Karpas-422 (cell line): ENCODE results near the gene PTPRD. TPM values are rescaled to one million over a fixed set of nuclear protein-coding genes. Genes with fewer than 3 reads are reported as not detected.

Experiments
- DNase-seq: peaks from one replicate; pipeline ENCODE4 v3.0.0-alpha.2; 2015
- H2AFZ ChIP-seq: fragments of 200-600 bp; sonication (generic); 2 replicates; pipeline ENCODE4 v1.6.1; 2014; ENCODE audit warnings: antibody characterized with exemption, low read length, mixed read lengths
- H3K27ac ChIP-seq: fragments of 200-600 bp; sonication (generic); 2 replicates; pipeline ENCODE4 v1.5.1; 2014; ENCODE audit warnings: mild to moderate bottlenecking, low read length, moderate library complexity
- H3K27me3 ChIP-seq: fragments of 200-600 bp; sonication (generic); 2 replicates; pipeline ENCODE4 v1.6.1; 2014; ENCODE audit warnings: low read length, mixed read lengths
- H3K36me3 ChIP-seq: fragments of 200-600 bp; sonication (generic); 2 replicates; pipeline ENCODE4 v1.6.1; 2014; ENCODE audit warnings: low read length, mixed read lengths; ENCODE audit not compliant: insufficient read depth
- H3K4me1 ChIP-seq: fragments of 200-600 bp; sonication (generic); 2 replicates; pipeline ENCODE4 v1.6.1; 2014; ENCODE audit warnings: mild to moderate bottlenecking, low read length, mixed read lengths
- H3K4me2 ChIP-seq: fragments of 200-600 bp; sonication (generic); 2 replicates; pipeline ENCODE4 v1.6.1; 2014; ENCODE audit warnings: low read length, low read depth, mild to moderate bottlenecking; ENCODE audit not compliant: poor library complexity, severe bottlenecking
- H3K4me3 ChIP-seq: fragments of 200-600 bp; sonication (generic); 2 replicates; pipeline ENCODE4 v1.5.1; 2014; ENCODE audit warnings: mild to moderate bottlenecking, antibody characterized with exemption, low read length, mixed read lengths
- H3K79me2 ChIP-seq: fragments of 200-600 bp; sonication (generic); 2 replicates; pipeline ENCODE4 v1.6.1; 2014; ENCODE audit warnings: mild to moderate bottlenecking, low read length, mixed read lengths
- H3K9ac ChIP-seq: fragments of 200-600 bp; sonication (generic); 2 replicates; pipeline ENCODE4 v1.6.0; 2014; ENCODE audit warnings: low read length
- H3K9me2 ChIP-seq: fragments of 200-600 bp; sonication (generic), shearing (Covaris generic); replicated peaks from 2 replicates; pipeline ENCODE4 v1.6.0; 2014; ENCODE audit warnings: mild to moderate bottlenecking, low read length, moderate library complexity; ENCODE audit not compliant: insufficient read depth
- H3K9me3 ChIP-seq: fragments of 300-700, 200-600 bp; sonication (generic); 2 replicates; pipeline ENCODE4 v1.6.1; 2014; ENCODE audit warnings: low read length, mixed read lengths
- H4K20me1 ChIP-seq: fragments of 200-600 bp; sonication (generic); 2 replicates; pipeline ENCODE4 v1.6.1; 2014; ENCODE audit warnings: mild to moderate bottlenecking, antibody characterized with exemption, low read length, low read depth; ENCODE audit not compliant: insufficient read depth
- total RNA-seq: library from RNA; depleted of rRNA; stranded (reverse); fragments of >200 nt; shearing (Covaris generic); gene quantifications from 2 replicates; pipeline ENCODE4 v1.2.3, GENCODE V29; 2014; ENCODE audit warnings: low replicate concordance

PTPRD gene
- total RNA-seq, 1 experiment from 2014 or later, result 0.63 TPM

- H3K79me2 ChIP-seq, result no peaks in the 10 kb centered on the region
- no peak overlapping the region for H3K4me3 ChIP-seq
- no peaks in the 10 kb centered on the region for H3K4me1 ChIP-seq
- H4K20me1 ChIP-seq, result no peaks in the 10 kb centered on the region
- no peaks in the 10 kb centered on the region for H3K27me3 ChIP-seq
- no peak overlapping the region for H3K27ac ChIP-seq
- H2AFZ ChIP-seq, result no peak overlapping the region
- no peaks in the 10 kb centered on the region for H3K36me3 ChIP-seq
- H3K9me2 ChIP-seq, result no peaks in the 10 kb centered on the region
- H3K4me2 ChIP-seq, result no peak overlapping the region
- no peak overlapping the region for H3K9ac ChIP-seq
- DNase-seq, result no peak
- peaks cover 9% of the 10 kb centered on the region; the same call in 1 of the 2 replicates for H3K9me3 ChIP-seq
These were observed 997.7 kb downstream of the PTPRD start for GRCh38 chr9:9615086-9615485.

DNA sequence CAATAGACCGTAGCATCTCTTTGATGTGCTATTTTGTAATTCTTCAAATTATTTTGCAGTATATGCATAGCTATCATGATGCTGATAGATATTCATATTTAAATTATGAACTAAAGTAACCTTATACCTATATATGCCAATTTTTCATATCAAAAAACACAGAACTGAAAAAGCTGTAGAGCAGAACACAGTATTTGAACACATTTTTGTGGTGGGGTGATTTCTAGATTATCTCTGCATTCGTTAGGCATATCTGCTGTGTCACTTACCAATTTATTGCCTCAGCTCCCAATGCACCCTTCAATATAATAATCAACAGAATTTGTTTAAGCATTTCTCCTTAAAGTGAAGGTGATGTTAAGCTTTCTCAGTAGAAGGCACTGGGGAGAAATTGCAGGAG lies 998.2 kb downstream of the PTPRD start:
- Histone ChIP-seq H3K4me2 (no peak overlapping the region), H3K9me2 (no peaks in the 10 kb centered on the region), H3K79me2 (no peaks in the 10 kb centered on the region), H4K20me1 (no peaks in the 10 kb centered on the region), H3K9ac (no peak overlapping the region), H2AFZ (no peak overlapping the region), H3K36me3 (no peaks in the 10 kb centered on the region), H3K4me1 (no peaks in the 10 kb centered on the region), H3K4me3 (no peak overlapping the region), H3K27me3 (no peaks in the 10 kb centered on the region), H3K9me3 (peaks cover 9% of the 10 kb centered on the region; the same call in 1 of the 2 replicates), H3K27ac (no peak overlapping the region)
- DNase-seq, result no peak

DNA sequence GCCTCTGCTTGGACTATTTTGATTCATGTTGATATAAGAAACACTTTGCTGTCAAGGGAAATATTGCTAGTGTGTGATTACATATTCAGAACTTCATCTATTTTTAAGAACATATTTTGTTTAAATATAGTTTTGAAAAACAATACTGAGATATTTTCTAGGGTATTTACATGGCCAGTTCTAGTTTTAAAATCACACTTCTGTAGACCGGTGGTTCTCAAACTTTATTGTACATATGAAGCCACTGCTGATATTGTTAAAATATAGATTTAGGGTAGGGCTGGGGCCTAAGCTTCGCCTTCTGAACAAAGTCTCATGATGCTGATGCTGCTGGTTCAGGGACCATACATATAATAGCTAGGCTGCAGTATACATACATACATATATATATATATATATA lies 1000.0 kb downstream of the PTPRD start:
- Histone ChIP-seq H2AFZ (no peak overlapping the region), H3K27me3 (no peaks in the 10 kb centered on the region), H3K27ac (no peak overlapping the region), H3K9me3 (peaks cover 5% of the 10 kb centered on the region; the same call in 1 of the 2 replicates), H3K4me2 (no peak overlapping the region), H3K79me2 (no peaks in the 10 kb centered on the region), H3K4me3 (no peak overlapping the region), H4K20me1 (no peaks in the 10 kb centered on the region), H3K9me2 (no peaks in the 10 kb centered on the region), H3K36me3 (no peaks in the 10 kb centered on the region), H3K4me1 (no peaks in the 10 kb centered on the region), H3K9ac (no peak overlapping the region)
- no peak for DNase-seq

DNA sequence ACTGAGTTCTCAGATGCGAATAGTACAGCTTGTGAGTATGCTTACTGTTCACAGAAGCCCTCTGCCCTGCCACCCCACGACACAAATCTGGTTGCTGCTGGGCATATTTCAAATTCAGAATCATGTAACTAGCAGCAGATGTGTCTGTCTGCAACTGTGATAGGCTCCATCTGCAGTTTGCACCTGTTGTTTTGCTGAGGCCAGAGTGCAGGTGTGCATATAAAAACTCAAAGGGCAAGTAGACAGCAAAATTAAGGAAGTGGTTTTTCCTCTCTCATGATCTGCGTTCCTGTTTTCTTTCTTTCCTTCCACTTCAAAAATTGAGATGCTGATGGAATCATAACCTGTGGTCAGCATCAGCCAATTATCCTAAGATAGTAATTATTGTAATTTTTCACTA lies 1000.5 kb downstream of the PTPRD start:
- Histone ChIP-seq H3K4me1 (no peaks in the 10 kb centered on the region), H4K20me1 (no peaks in the 10 kb centered on the region), H3K27ac (no peak overlapping the region), H2AFZ (no peak overlapping the region), H3K4me3 (no peak overlapping the region), H3K9ac (no peak overlapping the region), H3K9me2 (no peaks in the 10 kb centered on the region), H3K4me2 (no peak overlapping the region), H3K9me3 (peaks cover 5% of the 10 kb centered on the region; the same call in 1 of the 2 replicates), H3K36me3 (no peaks in the 10 kb centered on the region), H3K79me2 (no peaks in the 10 kb centered on the region), H3K27me3 (no peaks in the 10 kb centered on the region)
- no peak for DNase-seq

DNA sequence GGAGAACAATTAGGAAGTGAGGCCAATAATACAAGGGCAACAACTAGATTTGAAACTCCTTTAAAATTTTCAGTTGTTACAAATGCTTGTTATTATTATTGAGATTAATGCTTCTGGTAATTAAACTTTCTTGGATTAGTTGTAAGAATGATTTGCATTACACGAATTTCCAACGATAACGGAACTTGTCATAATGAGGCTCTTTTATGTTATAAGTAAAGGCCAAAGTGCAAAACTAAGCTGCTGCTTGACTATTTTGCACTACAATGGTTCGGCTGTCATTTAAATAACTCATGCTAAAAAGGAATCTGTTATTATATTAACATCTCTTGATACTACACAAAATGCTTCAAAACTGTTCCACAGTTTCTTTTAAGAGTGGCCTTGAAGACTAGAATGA lies 1007.1 kb downstream of the PTPRD start:
- no peak overlapping the region for H3K27ac ChIP-seq
- H3K4me2 ChIP-seq, result no peak overlapping the region
- H4K20me1 ChIP-seq, result no peaks in the 10 kb centered on the region
- no peak overlapping the region for H3K9ac ChIP-seq
- no peaks in the 10 kb centered on the region for H3K4me1 ChIP-seq
- H3K27me3 ChIP-seq, result no peaks in the 10 kb centered on the region
- H2AFZ ChIP-seq, result no peak overlapping the region
- no peaks in the 10 kb centered on the region for H3K9me2 ChIP-seq
- no peaks in the 10 kb centered on the region for H3K36me3 ChIP-seq
- H3K4me3 ChIP-seq, result no peak overlapping the region
- DNase-seq, result no peak
- no peaks in the 10 kb centered on the region for H3K79me2 ChIP-seq
- H3K9me3 ChIP-seq, result peaks cover 4% of the 10 kb centered on the region; the same call in 1 of the 2 replicates

GRCh38 chr9:9603345-9603744 lies 1009.5 kb downstream of the PTPRD start:
- H3K4me3 ChIP-seq, result no peak overlapping the region
- H3K9me3 ChIP-seq, result peaks cover 4% of the 10 kb centered on the region; the same call in 1 of the 2 replicates
- H3K4me1 ChIP-seq, result no peaks in the 10 kb centered on the region
- H3K27ac ChIP-seq, result no peak overlapping the region
- no peak overlapping the region for H3K9ac ChIP-seq
- H3K4me2 ChIP-seq, result no peak overlapping the region
- no peaks in the 10 kb centered on the region for H4K20me1 ChIP-seq
- no peak for DNase-seq
- H3K79me2 ChIP-seq, result no peaks in the 10 kb centered on the region
- H3K36me3 ChIP-seq, result no peaks in the 10 kb centered on the region
- no peaks in the 10 kb centered on the region for H3K27me3 ChIP-seq
- H3K9me2 ChIP-seq, result no peaks in the 10 kb centered on the region
- no peak overlapping the region for H2AFZ ChIP-seq

DNA sequence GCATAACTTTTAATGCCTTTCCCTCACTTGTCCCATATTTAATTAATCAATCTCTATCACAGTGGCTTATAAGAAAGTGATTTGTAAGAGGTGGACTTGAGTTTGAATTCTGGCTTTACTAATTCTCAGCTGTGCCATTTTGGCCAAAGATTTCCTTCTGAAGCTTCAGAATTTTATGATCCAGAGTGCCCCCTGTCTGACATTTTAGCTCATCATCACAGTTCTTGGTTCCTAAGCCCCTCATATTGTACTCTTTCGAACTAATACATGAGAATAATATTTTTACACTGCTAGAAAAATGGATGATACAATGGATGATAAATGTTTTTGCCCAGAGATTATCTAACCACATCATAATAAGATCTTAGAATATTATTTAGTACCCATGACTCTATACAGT lies 1014.1 kb downstream of the PTPRD start:
- H3K9ac ChIP-seq, result no peak overlapping the region
- H3K36me3 ChIP-seq, result no peaks in the 10 kb centered on the region
- H3K4me3 ChIP-seq, result no peak overlapping the region
- H3K27ac ChIP-seq, result no peak overlapping the region
- no peaks in the 10 kb centered on the region for H3K79me2 ChIP-seq
- H3K4me2 ChIP-seq, result no peak overlapping the region
- no peaks in the 10 kb centered on the region for H3K4me1 ChIP-seq
- peaks cover 5% of the 10 kb centered on the region; the same call in 1 of the 2 replicates for H3K9me3 ChIP-seq
- H4K20me1 ChIP-seq, result no peaks in the 10 kb centered on the region
- no peaks in the 10 kb centered on the region for H3K27me3 ChIP-seq
- peak; percentile 42 for DNase-seq
- H2AFZ ChIP-seq, result no peak overlapping the region
- H3K9me2 ChIP-seq, result no peaks in the 10 kb centered on the region

GRCh38 chr9:9592104-9592503 lies 1020.7 kb downstream of the PTPRD start:
- H3K79me2 ChIP-seq, result no peaks in the 10 kb centered on the region
- H3K9ac ChIP-seq, result no peak overlapping the region
- H3K9me3 ChIP-seq, result peaks cover 31% of the 10 kb centered on the region
- H3K4me3 ChIP-seq, result no peak overlapping the region
- H3K4me2 ChIP-seq, result no peak overlapping the region
- no peaks in the 10 kb centered on the region for H3K36me3 ChIP-seq
- no peak overlapping the region for H2AFZ ChIP-seq
- H3K4me1 ChIP-seq, result no peaks in the 10 kb centered on the region
- H3K9me2 ChIP-seq, result no peaks in the 10 kb centered on the region
- no peak overlapping the region for H3K27ac ChIP-seq
- no peak for DNase-seq
- no peaks in the 10 kb centered on the region for H4K20me1 ChIP-seq
- H3K27me3 ChIP-seq, result no peaks in the 10 kb centered on the region

DNA sequence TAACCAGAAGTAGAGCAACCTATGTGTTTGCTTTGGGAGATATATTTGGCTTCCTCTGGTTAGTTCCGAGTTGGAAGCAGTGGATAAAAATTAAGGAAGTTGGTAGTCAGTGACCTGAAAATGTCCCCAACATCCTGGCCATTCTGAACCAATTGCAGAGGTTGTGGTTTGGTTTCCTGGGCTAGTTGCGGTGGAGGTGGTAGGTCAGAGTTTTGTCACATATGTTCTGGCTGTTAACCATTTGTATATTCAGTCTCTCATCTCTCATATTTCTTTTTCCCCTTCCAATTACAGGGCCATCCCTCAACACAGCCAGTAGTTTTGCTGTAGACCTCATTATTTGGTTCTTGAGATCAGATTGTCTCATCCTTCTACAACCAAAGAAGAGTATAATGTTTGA lies 1026.9 kb downstream of the PTPRD start:
- Histone ChIP-seq H3K79me2 (no peaks in the 10 kb centered on the region), H3K27ac (no peak overlapping the region), H4K20me1 (no peaks in the 10 kb centered on the region), H3K27me3 (no peaks in the 10 kb centered on the region), H3K9me2 (no peaks in the 10 kb centered on the region), H3K4me1 (no peaks in the 10 kb centered on the region), H3K36me3 (no peaks in the 10 kb centered on the region), H2AFZ (no peak overlapping the region), H3K9me3 (peaks cover 32% of the 10 kb centered on the region), H3K4me3 (no peak overlapping the region), H3K9ac (no peak overlapping the region), H3K4me2 (no peak overlapping the region)
- DNase-seq, result no peak
